GM12801 (cell line): Measurements from ENCODE around the gene TESK1.

Experiments used
- TF ChIP-seq, protein P1 (sequence below): IDR thresholded peaks from one replicate; pipeline ENCODE4 v1.5.1; 2011; ENCODE audit warnings: control low read depth; ENCODE audit not compliant: insufficient read length; ENCODE audit errors: extremely low read depth

TESK1 gene

DNA sequence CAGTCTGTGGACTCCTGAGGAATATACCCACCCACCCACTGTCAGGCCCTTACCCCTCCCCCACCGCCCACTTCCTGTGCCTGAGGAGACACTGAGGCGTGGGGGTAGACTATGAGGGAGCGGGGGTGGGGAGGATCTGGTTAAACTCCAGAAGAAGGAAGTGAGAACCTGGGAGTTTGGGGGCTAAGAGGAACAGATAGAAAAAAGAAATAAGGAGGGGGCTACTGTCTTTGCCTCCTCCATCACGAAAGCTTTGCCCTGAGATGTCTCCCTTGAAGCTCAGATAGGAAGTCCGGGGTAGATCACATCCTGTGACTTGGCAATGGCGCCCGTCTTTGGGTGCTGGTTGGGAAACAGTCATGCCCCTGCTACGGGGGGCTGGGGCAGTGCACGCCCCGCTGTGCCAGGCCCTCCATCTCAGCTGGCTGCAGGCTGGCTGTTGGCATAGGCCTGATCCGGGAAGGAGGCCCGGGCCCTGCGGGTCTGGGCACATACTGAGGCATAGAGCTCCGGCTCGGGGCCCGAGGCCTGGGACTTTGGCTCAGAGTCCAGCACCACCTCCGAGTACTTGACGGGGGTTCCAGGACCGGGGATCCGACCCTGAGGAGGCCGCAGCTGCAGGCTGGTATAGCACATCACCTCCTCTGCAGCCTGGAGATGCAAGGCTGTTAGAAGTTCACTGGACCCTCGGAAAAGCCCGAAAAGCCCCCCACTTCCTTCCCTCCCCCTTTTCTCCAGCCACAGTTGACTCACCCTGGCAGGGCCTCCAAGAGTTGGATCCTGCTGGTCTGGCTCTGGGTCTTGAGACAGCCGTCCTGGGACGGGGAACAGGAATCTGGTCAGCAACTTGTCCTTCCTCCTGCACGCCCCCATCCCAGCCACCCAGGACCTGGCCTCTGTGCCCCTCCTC is 44.6 kb downstream of the TESK1 start:
- TF ChIP-seq, protein P1, sequence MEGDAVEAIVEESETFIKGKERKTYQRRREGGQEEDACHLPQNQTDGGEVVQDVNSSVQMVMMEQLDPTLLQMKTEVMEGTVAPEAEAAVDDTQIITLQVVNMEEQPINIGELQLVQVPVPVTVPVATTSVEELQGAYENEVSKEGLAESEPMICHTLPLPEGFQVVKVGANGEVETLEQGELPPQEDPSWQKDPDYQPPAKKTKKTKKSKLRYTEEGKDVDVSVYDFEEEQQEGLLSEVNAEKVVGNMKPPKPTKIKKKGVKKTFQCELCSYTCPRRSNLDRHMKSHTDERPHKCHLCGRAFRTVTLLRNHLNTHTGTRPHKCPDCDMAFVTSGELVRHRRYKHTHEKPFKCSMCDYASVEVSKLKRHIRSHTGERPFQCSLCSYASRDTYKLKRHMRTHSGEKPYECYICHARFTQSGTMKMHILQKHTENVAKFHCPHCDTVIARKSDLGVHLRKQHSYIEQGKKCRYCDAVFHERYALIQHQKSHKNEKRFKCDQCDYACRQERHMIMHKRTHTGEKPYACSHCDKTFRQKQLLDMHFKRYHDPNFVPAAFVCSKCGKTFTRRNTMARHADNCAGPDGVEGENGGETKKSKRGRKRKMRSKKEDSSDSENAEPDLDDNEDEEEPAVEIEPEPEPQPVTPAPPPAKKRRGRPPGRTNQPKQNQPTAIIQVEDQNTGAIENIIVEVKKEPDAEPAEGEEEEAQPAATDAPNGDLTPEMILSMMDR: no peak

DNA sequence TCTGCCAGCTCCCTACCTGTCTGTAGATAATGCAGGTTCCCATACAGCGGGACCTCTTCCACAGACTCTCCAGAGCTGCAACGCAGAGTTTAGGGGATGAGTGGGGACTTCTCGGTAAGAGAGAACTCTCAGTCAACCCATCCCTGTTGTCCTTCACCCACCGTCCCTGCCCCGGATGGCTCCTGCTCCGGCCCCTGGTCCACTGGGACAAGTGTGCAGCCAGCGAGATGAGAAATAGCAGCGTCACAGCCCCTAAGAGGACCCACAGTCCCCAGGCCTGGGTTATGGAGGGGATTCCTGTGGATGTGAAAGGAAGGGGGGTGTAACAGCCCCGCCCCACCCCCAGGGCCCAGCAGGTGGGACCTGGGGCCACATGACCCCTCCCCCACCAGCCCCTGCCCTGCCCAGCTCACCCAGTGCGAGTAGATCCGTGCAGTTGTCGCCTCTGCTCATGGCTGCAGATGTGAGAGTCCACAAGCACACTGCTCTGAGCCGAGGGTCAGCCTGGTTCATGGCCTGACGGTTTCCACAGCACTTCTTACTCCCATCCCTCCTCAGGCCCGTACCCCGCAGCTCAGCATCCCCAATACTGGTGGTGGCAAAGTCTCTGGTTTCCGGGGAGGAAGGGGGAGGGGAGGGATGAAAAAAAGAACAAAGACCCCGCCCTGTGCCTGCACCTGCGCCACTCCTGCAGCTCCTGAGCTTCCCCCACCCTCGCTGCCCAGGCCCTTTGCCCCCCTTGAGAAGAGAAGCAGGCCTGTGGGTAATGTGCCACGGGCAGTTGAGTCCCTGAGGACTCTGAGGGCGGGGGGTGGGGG is 45.5 kb downstream of the TESK1 start, which contains the start of gene SIT1:
TSS of gene SIT1 (minus strand) at position 591 of the 818 bp plus-strand sequence. CDS start at position 513, 78 bp downstream.
- TF ChIP-seq, protein P1: no peak

DNA sequence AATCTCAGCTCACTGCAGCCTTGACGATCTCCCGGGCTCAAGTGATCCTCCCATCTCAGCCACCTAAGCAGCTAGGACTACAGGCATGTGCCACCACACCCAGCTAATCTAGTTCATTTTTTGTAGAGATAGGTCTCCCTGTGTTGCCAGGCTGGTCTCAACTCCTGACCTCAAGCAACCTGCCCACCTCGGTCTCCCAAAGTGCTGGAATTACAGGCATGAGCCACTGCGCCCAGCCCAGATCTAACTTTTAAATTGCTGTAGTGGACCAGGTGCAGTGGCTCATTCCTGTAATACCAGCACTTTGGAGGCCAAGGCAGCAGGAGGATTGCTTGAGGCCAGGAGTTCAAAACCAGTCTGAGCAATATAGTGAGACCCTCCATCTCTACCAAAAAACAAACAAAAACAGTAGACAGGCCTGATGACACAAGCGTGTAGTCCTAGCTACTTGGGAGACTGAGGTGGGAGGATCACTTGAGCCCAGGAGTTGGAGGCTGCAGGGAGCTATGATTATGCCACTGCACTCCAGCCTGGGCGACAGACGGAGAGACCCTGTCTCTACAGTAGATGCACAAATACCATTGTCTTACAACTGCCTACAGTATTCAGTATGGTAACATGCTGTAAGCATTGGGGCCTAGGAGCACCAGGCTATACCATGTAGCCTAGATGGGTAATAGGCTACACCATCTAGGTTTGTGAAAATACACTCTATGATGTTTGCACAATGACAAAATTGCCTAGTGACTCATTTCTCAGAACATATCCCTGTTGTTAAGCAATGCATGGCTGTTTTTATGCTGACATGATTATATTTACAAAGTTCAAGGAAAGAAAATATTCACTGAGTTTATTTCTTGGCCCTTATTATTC is 47.1 kb downstream of the TESK1 start:
- TF ChIP-seq, protein P1: no peak

DNA sequence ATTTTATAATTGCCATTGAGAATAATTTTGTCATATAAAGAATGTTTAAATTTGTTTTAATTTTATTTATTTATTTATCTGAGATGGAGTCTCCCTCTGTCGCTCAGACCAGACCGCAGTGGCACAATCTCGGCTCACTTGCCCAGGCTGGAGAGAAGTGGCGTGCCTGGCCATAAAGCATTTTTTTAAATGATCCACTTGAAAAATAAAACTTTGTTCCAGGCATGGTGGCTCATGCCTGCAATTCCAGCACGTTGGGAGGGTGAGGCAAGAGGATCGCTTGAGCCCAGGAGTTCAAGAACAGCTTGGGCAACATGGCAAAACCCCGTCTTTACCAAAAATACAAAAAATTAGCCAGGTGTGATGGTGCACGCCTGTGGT is 47.8 kb downstream of the TESK1 start:
- TF ChIP-seq, protein P1: no peak

DNA sequence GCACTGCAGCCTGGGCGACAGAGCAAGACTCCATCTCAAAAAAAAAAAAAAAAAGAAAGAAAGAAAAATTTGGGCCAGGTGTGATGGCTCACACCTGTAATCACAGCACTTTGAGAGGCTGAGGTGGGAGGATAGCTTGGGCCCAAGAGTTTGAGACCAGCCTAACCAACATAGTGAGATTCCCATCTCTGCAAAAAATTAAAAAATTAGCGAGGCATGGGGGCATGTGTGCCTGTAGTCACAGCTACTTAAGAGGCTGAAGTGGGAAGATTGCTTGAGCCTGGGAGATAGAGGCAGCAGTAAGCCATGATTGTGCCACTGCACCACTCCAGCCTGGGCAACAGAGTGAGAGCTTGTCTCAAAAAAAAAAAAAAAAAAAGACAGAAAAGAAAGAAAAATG is 48.5 kb downstream of the TESK1 start:
- TF ChIP-seq, protein P1: no peak

DNA sequence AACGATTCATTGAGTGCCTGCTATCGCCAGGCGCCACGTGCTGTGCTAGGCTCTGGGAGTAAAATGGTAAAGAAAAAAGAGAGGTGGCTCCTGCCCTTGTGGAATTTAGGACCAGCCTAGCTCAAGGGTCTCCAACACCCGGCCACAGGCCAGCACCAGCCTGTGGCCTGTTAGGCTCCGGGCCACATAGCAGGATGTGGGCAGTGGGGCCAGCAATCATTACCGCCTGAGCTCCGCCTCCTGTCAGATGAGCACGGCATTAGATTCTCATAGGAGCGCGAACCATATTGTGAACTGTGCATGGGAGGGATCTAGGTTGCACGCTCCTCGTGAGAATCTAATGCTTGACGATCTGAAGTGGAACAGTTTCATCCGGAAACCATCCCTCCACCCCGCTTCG is 51.3 kb downstream of the TESK1 start:
- TF ChIP-seq, protein P1: no peak
